Esophagus muscularis mucosa (tissue), 4 donors: Measurements from ENCODE around the gene CEACAM21. TPM values are rescaled to one million over a fixed set of nuclear protein-coding genes. Genes with fewer than 3 reads are reported as not detected.

Experiments used
- DNase-seq: peaks from one replicate; pipeline ENCODE4 v3.0.0-alpha.2; 2017; ENCODE audit errors: extremely low spot score
- H3K27ac ChIP-seq, 4 donors: fragments of 200-600 bp; sonication (generic); replicated peaks in 1 of 4; 1 replicate in 3 of 4; 2 replicates in 1 of 4; pipeline ENCODE4 v1.5.1; 2016 to 2019; ENCODE audit warnings: mild to moderate bottlenecking in 1 of 4
- H3K27me3 ChIP-seq, 4 donors: fragments of 200-600 bp; sonication (generic); one replicate each; pipeline versions ENCODE4 v1.5.1 to v1.6.0; 2016 to 2019
- H3K36me3 ChIP-seq, 4 donors: fragments of 200-600 bp; sonication (generic); one replicate each; pipeline ENCODE4 v1.5.1; 2016 to 2019
- H3K4me1 ChIP-seq, 4 donors: fragments of 200-600 bp; sonication (generic); one replicate each; pipeline ENCODE4 v1.5.1; 2016 to 2019
- H3K4me3 ChIP-seq, 4 donors: fragments of 200-600 bp; sonication (generic); 1 replicate in 2 of 4; 2 replicates in 2 of 4; pipeline ENCODE4 v1.5.1; 2016 to 2019; ENCODE audit warnings: mild to moderate bottlenecking in 4 of 4, moderate library complexity in 1 of 4
- H3K9me3 ChIP-seq, 4 donors: fragments of 200-600 bp; sonication (generic); 1 replicate in 3 of 4; 2 replicates in 1 of 4; pipeline ENCODE4 v1.5.1; 2016 to 2019
- CTCF ChIP-seq, 3 experiments: fragments of 200-600 bp in 2 of 3; fragments of 450-650 bp in 1 of 3; sonication (generic) in 2 of 3; IDR thresholded peaks; one replicate each; pipeline ENCODE4 v1.5.1; 2017 to 2019; ENCODE audit warnings: antibody characterized with exemption in 3 of 3, mild to moderate bottlenecking in 2 of 3, moderate library complexity in 1 of 3
- EP300 ChIP-seq: sonication (generic); formaldehyde crosslinking; IDR thresholded peaks from one replicate; pipeline ENCODE4 v1.6.1; 2017; ENCODE audit warnings: antibody characterized with exemption
- POLR2A ChIP-seq: fragments of 450-650 bp; IDR thresholded peaks from one replicate; pipeline ENCODE4 v1.6.1; 2017; ENCODE audit warnings: antibody characterized with exemption, moderate library complexity, mild to moderate bottlenecking, low read depth
- POLR2AphosphoS5 ChIP-seq, 2 donors: sonication (generic); formaldehyde crosslinking; IDR thresholded peaks; one replicate each; pipeline ENCODE4 v1.6.1; 2017; ENCODE audit warnings: antibody characterized with exemption in 2 of 2
- WGBS: methylation state at CpG from one replicate; pipeline ENCODE4 v1.1.5; 2018; 5-methylcytosine and 5-hydroxymethylcytosine counted together
- intact Hi-C: fragments of 100-400 bp; cut with DNase I; formaldehyde crosslinking; loops from one replicate; pipeline ENCODE4 v1.15.1; 2023
- total RNA-seq, 4 donors: library from RNA; depleted of rRNA; stranded (reverse); fragments of >200 nt; gene quantifications; one replicate each; pipeline versions ENCODE4 v1.1.0 to v1.2.1, GENCODE V29; 2016

Gene CEACAM21
- total RNA-seq, 4 donors from 2014 or later: 0.83 to 1.8 TPM; not detected in 2

- H3K27me3 ChIP-seq: peaks cover 0 to 76% (median 30%) of the 10 kb centered on the region in 4 donors
- intact Hi-C loops: no loop called here
These were observed 11.2 kb upstream of the CEACAM21 start for GRCh38 chr19:41564515-41565378.

GRCh38 chr19:41565379-41565720, 10.6 kb upstream of the CEACAM21 start:
- TF ChIP-seq EP300 (no peak), POLR2AphosphoS5 (IDR thresholded peaks at IDR 0.05) (no peak), POLR2A (no peak), CTCF (IDR thresholded peaks at IDR 0.05) (no peak)
- peaks cover 0 to 76% (median 33%) of the 10 kb centered on the region in 4 donors for H3K27me3 ChIP-seq
- intact Hi-C loops: no loop called here
- no peak overlapping the region for H3K4me3 ChIP-seq
- WGBS: 14% methylated on average over 9 of the region's 9 CpGs
- no peak for DNase-seq
- no peaks in the 10 kb centered on the region for H3K36me3 ChIP-seq
- no peak overlapping the region for H3K27ac ChIP-seq
- H3K4me1 ChIP-seq: peaks cover 0 to 20% (median 18%) of the 10 kb centered on the region in 4 donors
- no peaks in the 10 kb centered on the region for H3K9me3 ChIP-seq

More at GRCh38 chr19:41564515-41565378, 11.2 kb upstream of the CEACAM21 start:
- H3K36me3 ChIP-seq: no peaks in the 10 kb centered on the region
- peaks cover 0 to 20% (median 18%) of the 10 kb centered on the region in 4 donors for H3K4me1 ChIP-seq
- peak overlapping the region in 2 of 4 donors; percentile 10 to 17 for H3K4me3 ChIP-seq
- H3K27ac ChIP-seq: no peak overlapping the region
- H3K9me3 ChIP-seq: no peaks in the 10 kb centered on the region
- WGBS: 8% methylated on average over 2 of the region's 59 CpGs
- TF ChIP-seq CTCF (IDR thresholded peaks at IDR 0.05) (no peak), EP300 (no peak), POLR2A (no peak), POLR2AphosphoS5 (IDR thresholded peaks at IDR 0.05) (no peak)
- DNase-seq: no peak

GRCh38 chr19:41566001-41566400, 10.0 kb upstream of the CEACAM21 start:
- peaks cover 0 to 78% (median 34%) of the 10 kb centered on the region in 4 donors for H3K27me3 ChIP-seq
- peaks cover 0 to 20% (median 18%) of the 10 kb centered on the region in 4 donors for H3K4me1 ChIP-seq
- H3K9me3 ChIP-seq: no peaks in the 10 kb centered on the region
- no peak overlapping the region for H3K27ac ChIP-seq
- no peak for DNase-seq
- no peaks in the 10 kb centered on the region for H3K36me3 ChIP-seq
- no peak overlapping the region for H3K4me3 ChIP-seq
- TF ChIP-seq CTCF (IDR thresholded peaks at IDR 0.05) (no peak), EP300 (no peak), POLR2A (no peak), POLR2AphosphoS5 (IDR thresholded peaks at IDR 0.05) (no peak)
- intact Hi-C loops: no loop called here
- 57% methylated on average over 3 of the region's 3 CpGs for WGBS

GRCh38 chr19:41569481-41570150, 6.3 kb upstream of the CEACAM21 start:
- TF ChIP-seq POLR2AphosphoS5 (IDR thresholded peaks at IDR 0.05) (no peak), EP300 (no peak), CTCF (IDR thresholded peaks at IDR 0.05) (no peak), POLR2A (no peak)
- 45% methylated on average over 11 of the region's 11 CpGs for WGBS
- intact Hi-C loops: loop anchor here (2.0 kb wide), 1 partner anchor 119 kb away; no protein-coding TSS in a partner anchor
- H3K9me3 ChIP-seq: no peaks in the 10 kb centered on the region
- no peak for DNase-seq
- H3K4me1 ChIP-seq: peaks cover 0 to 6% (median 5%) of the 10 kb centered on the region in 4 donors
- H3K4me3 ChIP-seq: no peak overlapping the region
- no peaks in the 10 kb centered on the region for H3K36me3 ChIP-seq
- H3K27me3 ChIP-seq: peaks cover 0 to 69% (median 17%) of the 10 kb centered on the region in 4 donors
- H3K27ac ChIP-seq: no peak overlapping the region
